OCI-M1 (cell line): ENCODE results near the gene RAB28.

Source experiments
- DNase-seq: peaks from one replicate; lab custom pipeline; 2025; lab: John Stamatoyannopoulos, UW

RAB28 gene

DNA sequence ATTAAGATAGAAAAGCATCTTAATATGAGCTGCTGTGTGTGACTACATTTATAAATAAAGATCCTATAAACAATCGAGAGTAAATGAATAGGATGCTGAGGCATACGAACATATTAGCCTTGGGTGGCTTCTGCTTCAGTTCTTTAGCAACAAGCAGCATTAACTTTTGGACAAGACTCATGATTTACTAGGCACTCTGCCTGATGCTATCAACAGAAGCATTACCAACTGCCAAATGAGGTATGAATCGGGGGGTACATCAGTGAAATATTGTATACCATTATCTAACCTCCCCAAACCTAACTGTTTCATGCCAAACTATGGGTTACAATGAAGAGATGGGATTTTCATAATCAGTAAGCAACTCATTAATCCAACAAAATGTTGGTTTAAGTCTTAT is 113.1 kb downstream of the RAB28 start:
- DNase-seq = no peak

DNA sequence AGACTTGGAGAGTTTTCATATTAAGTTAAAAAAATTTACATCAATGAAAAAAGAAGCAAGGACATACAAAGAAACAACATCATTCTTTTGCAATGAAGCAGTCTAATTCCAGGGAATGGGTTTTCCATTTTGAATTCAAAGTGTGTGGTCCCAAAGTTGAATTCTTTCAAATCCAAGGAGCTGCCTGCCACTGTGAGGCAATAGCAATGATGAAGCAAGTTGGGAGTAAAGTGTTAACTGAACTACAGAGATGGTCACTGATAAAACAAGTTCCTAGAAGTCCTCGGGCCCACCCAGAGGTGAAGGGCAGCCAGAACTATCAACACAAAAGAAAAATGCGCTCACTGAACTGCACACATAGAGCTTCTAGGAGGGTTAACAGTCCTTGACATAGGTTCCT is 115.9 kb downstream of the RAB28 start:
- peak; percentile 95 for DNase-seq

DNA sequence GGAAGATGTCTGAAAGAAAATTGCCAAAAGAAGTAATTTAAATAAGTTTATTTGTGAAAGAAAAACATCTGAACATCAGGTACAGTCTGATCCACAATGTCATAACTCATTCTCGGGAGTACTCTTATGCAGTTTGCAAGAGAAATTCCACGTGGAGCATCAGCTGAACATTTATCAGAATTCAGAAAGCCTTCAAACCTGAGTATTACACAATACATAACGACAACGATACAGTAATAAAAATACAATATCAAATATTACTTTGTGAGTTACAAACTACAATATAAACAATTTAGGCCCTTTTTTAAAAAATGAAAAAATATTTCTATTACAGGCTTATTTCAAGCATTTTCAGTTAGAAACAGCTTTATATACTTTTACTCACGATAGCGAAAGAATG is 116.4 kb downstream of the RAB28 start:
- peak; percentile 40 for DNase-seq

DNA sequence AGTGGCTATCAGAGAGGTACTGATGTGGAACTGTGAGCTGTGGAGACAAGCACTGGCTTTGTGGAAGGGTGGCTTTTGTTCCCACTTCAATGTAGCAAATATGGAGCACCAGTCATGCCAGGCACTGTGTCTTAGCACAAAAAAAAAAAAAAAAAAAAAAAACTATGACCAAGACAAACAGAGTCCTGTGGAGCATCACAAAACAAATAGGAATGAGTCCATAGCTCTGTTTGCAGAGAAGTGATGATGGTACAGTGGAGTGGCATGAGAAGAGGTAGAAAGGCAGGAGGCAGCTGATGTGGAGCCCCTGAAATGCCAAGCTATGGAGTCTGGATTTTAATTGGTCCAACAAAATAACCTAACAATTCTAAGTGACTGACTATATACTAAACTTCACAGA is 116.9 kb downstream of the RAB28 start:
- no peak for DNase-seq

DNA sequence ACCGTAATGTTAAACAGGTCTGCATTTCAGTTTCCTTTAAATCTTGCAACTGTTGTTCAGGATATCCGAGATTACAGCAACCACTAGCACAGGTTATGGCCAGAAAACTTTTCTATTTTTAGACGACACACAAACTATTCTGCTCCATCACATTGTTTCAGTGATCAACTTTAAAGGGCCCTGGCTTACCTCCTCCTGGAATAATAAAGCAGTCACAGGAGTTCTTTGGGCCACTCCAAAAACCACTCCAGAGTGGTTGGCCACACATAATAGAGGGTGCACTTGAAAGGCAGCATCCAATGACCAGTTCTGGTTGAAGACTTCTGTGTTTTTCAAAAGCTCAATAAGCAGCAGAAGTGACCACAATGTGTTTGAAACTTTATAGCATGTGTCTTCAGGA is 118.9 kb downstream of the RAB28 start:
- no peak for DNase-seq

DNA sequence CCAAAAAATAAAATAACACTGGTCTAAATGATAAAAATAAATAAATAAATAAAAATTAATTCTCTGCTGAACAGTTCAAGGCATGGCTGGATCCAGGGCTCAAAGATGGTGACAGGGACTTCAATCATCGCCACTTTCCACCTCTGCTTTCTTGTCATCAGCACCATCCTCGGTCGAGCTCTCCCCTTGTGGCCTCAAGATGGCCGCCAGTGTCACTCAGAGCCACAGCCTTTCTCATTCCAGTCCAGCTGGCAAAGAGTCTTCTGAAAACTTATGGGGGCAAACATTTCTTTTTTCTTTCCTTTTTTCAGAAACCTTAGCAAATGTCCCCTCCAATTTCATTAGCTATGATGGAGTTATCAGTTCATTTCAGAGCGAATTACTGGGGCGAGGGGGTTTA is 119.5 kb downstream of the RAB28 start:
- no peak for DNase-seq

DNA sequence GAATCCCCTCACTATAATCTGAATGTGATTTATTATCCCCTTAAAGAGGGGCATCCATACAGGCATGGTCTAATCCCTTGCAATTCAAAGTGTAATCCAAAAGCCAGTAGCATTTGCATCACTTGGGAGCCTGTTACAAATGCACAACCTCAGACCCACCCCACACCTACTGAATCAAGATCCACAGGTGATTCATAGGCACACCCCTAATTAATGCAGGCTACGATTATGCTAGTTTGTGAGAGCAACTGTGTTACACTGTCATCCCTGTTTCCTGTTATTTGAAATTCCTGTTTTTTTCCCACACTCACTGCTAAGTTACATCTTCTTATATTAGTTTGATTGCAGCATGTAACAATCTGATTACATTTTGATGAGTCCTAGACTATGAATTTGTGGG is 120.0 kb downstream of the RAB28 start:
- DNase-seq = no peak

DNA sequence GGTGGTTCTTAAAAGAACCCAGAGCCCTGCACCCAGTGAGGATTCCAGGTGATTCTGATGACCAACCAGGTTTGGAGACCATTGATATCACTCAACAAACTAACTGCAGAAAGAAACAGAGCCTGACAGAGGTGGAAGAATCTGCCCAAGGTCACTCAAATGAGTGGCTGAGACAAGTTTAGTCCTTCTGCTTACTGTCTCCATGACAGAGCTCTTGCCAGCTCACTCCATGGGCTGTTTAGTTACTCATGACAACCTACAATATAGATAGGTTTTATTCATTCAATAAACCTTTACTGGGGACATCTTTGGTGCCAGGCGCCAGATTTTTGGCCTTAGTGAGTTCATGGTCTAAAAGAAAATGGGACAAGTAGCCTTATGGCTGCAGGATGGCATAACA is 124.3 kb downstream of the RAB28 start:
- no peak for DNase-seq

DNA sequence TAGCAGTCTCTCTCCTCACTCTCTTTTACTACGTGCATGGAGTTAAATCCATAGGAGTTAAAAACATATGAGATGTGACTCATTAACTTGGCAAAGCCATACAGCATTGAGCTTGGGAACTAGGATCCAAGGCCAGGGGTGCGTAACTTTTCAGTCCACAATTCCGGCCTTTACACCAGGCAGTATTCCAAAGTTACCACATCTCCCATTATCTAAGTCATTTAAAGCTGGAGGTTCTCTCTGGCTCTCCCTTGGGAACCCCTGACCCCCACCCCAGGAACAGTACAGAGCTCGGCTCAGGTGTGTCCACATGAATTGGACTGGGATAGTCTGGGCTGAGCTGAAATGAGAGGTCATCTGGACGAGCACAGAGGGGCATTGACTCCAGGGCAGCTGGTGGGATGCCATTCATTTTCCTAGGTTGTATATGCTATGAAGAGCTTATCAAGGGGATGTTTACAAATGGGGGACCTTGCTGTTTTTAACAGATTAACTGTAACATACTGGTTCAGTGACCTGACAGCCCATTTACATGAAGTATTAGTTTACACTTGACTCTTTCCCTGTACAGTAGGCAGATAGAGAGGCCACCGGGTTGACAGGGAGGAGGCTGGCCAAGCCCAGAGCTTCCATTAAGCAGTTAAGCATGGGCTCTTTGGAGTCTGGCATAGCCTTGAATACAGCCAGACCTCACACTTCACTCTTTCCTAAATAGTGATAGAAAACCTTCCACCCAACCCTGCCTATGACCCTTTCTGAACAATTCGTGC is 128.8 kb downstream of the RAB28 start:
- no peak for DNase-seq

DNA sequence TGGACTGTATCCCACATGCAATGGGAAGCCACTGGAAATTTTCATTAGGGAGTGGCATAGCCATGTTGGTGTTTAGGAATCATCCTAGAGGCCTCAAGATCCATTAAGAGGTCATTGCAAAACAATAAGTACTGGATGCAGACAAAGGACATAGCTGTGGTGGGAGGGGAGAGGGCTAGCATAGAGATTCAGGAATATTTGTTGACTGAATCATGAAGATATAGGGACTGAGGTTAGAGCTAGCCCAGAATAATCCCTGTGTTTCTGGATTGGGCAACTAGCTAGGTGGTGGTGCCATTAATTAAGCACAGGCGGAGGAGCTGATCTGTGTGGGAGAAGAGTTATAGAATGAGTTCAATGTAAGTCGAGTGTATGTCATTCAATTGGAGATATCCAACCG is 135.0 kb downstream of the RAB28 start:
- no peak for DNase-seq

DNA sequence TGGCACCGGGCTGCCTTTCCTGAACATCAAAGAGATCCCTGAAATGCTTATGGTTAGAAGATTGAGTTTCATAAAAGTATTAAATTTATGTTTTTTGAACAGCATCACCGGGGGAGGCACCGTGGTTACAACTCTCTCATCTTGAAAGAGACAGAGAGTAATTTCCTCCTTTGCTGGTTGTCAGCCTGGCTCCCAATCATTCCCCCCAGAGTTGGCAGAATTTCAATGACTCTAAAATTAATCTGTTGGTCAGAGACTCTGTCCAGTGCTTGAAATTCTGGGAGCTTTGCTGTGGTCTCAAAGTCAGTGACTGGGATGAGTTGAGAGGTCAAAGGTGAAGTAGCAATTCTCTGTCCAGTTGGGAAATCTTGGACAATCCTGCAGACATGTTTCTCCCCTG is 135.9 kb downstream of the RAB28 start:
- DNase-seq = no peak

DNA sequence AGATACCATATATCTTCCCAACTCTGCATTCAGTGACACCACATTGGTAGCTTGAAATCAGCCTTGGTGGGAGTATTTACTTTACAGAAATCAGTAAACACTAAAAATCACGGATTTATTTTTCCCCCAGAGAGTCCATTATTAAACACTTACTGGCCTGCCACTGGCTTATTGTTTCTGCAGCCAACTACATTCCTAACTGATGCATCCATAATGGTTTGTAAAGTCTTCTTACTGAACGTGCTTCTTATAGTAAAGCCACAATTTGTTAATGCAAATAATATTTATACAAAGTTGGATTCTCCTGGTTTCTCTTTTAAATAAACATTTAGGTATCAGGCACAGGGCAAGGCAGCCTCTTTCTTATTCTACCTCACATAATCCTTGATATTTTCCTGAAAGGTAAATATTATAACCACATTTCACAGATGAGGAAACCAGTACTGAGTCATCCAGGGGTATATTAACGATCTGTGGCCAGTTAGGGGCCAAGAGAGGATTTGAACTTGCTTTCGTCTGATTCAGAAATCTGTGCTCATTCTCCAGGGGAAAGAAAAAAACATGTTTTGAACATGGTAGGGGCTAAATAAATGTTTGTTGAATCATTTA is 136.5 kb downstream of the RAB28 start:
- DNase-seq = no peak

DNA sequence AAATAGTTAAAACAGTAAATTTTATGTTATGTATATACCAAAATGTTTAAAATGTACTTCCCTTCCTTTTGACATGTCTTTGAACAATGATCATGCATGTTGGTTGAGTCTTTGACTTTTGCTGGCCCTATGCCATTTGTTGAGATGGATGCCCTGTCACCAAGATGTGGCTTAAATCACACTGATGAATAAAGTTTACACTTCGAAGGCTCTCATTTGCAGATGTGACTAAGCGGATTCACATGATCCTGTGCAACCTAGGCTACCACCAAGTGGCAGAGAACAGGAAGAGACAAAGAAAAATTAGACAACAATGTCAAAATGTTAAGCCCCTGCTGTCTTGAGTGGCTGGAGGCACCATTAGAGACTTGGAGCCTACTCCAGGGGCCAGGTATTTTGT is 139.9 kb downstream of the RAB28 start:
- DNase-seq = peak; percentile 11

DNA sequence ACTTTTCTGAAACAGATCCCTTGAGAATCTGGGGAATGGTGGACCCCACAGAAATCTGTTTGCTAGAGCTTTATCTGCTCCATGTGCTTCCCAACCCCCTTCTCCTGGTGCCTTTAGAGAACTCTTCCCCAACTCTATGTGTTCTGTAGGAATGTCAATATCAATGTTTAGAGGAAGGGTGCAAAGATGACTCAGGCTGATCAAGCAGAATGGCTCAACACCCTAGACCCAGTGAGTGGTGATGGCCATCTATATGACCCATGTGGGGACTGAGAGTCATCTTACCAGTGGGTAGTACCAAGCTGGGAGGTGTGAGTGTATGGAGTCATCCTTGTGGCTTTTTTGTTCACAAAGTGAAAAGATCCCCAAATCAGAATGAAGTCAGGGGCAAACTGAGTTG is 143.5 kb downstream of the RAB28 start:
- DNase-seq = no peak

DNA sequence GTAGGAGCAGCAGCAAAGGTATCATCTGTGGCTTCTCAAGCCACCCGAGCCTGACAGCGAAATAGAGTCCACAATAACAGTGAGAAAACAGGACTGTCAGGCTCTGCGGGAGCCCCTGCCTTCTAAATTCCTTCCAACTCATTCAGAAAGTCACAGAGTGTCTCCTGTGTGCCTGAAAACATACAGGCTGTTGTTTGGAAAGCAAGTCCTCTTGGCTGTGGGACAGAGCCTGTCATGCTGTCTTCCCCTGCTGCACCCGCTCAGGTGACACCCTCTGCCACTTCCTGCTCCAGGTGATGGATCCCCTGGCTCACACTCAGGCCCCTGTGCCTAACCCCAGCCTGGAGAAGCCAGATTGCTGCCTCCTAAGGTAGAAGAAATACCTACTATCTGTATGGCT is 152.3 kb downstream of the RAB28 start:
- DNase-seq = no peak

DNA sequence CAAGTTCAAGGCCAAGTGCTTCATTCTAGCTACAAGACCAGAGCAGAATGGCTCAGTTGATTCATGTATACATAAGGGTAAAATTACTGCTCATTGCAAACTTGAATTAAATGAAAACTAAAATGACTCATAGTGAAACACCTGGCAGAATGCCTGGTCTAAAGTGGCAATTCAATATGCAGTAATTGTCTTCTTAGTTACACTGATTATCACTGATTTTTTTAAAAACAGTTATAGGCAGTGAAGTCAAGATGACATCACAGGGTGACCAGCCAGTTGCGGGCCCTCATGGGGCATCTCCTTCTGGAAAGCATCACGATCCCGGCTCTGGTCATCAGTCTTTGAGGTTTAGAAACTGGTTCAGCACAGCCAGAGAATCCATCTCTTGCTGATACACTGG is 154.2 kb downstream of the RAB28 start:
- DNase-seq = no peak

DNA sequence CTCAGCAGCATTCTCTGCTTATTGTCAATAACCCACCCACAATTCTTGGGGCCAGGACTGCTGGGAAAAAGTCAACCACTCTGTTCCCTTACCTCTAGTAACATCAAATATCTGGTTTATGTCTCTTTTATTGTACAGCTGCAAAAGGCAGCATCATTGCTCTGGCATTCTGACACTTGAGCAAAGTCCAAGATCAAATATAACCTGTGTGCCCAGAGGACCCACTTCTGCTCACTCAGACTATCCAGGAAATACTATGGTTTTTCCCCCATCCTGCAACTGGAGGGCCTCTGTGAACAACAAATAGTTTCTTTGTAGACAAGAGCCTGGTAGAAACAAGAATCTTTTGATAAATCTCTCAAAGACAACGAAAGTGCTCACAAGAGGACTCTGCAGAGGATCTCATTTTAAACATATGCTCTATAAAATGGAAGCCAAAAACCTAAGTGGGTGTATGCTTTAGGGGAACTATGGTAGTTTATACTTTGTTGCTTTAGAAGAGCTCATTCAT is 154.7 kb downstream of the RAB28 start:
- no peak for DNase-seq

DNA sequence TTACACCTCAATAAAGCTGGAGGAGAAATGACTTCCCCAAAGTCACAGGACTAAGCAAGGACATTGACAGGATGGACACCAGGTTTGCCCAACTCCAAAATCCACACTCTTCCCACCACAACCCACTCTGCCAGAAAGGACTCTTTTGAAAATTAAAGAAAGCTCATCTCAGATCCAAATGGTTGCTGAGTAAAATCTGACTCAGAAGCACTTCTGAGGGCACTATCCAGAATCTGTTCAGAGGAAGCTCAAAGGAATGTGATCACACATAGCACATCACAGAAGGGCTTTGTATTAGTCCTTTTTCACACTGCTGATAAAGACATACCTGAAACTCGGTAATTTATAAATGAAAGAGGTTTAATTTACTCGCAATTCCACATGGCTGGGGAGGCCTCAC is 155.5 kb downstream of the RAB28 start:
- DNase-seq = no peak

DNA sequence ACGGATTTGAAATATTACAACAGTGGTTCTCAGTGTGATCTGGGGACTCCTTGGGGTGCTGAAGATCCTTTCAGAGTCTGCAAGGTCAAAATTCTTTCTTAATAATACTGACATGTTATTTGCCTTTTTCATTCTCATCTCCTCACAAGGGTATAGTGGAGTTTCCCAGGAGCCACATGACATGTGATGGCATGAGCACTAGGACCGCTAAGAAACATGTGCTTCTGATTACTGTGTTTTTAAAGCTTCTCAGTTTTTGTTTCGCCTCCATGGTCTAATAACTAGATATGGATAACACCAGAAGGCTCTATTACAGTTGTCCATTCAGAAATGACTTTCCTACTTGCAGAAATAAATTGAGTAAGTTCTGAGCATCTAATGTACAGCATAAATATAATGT is 156.1 kb downstream of the RAB28 start:
- no peak for DNase-seq

DNA sequence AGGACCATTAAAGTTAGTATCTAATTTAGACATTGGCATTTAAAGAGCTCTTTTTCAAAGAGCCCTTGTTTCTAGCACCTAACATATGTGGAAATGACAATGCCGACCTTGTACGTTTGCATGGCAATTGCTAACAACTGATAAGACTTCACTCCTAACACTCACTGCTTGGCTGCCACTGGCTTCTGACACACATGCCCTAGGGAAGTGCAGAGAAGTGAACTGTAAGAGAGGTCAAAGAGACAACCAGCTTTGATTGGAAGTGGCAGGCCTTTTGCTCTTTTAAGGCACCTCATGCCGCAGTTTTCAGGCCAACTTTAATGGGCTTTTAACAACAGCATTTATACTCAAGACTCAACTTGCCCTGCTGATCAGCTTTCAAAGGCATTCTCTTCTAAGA is 158.4 kb downstream of the RAB28 start:
- peak; percentile 32 for DNase-seq

DNA sequence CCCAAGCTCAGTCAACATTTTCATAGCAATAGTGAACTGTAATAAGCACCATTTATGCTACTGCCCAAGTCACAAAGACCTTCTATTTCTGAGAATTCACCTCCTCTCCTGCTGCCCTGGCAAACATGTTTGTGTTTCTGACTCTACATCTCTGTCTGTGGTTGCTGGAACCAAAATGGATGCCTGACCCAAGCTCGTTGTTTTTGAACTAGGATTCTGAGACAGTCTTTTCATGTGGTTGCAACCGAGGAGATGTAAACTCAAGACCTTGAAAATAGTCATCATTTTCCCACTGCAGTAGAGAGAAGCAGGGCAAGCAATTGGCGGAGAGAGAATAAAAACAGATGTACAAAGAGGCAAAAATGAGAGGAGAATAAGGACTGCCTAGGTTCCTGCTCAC is 160.2 kb downstream of the RAB28 start:
- DNase-seq = no peak

DNA sequence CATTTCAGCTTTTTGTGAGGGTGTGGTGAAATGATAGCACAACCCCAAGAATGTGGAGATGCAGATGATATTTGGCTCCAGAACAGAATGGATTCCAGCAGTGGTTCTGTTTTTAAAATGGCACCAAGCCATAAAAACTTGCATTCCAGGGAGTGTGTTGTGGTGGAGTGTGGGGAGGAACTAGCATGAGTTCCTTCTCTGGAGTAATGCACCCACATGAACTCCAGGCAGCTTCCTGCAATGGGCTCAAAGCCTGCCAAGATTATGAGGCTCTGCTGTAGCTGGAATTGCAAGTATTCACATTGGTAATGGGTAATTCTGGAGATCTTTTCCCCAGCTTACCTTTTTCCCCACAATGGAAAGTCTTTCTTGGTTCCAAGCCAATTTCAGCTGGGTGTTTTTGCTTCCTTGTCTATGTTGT is 161.4 kb downstream of the RAB28 start:
- no peak for DNase-seq
